Measurements from ENCODE around the gene DIPK1C.

DIPK1C gene

DNA sequence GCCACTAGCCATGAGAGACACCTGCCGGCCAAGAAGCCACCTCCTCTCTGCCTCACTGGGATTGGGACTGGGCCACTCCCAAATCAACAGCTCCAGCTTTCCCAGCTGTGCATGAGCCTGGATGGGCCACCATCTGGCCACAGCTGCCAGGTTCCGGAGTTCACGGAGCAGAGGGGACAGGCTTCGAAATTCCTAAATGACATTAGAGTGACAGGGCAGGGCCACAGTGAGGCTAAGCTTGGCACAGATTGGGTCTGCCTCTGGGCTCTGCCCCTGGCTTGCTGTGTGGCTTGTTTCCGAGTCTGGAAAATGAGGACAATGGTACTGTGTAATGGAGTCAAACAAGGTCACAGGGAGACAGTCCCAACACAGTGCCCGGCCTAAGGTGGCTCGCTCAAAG lies 6.5 kb downstream of the DIPK1C start:
- no peak for DNase-seq

DNA sequence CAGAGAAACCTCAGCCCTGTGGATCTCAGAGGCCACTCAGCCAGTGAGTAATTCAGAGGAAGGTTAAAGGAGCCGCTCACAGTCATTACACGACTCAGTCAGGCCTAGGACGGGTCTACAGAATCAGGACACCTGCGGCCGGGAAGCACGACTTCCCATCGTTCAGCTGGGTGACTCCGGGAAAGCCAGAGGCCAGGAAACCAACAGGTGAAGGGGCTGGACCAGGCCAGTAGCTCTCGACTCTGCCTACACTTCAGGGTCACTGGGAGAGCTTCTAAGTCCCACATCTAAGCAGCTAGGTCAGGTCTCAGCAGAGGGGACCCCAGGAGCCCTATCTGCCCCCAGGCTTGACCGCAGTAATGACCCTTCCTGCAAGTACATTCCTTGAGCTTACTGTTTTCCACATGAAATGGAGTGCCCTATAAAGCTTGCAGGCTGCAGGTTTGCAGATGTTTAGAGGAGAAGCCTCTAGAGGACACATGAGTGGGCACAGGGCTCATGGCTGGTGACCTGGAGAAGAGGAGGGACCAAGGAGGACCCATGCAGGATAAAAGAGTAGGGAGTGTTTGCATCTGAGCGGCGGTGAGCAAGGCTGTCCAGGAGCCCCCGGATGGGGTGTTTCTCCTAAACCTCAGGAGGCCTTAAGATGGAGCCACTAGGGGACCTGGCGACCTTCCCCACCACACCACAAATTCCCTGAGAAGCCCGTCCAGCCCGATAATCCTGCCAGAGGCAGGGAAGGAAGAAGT lies 9.5 kb downstream of the DIPK1C start:
- no peak for DNase-seq

DNA sequence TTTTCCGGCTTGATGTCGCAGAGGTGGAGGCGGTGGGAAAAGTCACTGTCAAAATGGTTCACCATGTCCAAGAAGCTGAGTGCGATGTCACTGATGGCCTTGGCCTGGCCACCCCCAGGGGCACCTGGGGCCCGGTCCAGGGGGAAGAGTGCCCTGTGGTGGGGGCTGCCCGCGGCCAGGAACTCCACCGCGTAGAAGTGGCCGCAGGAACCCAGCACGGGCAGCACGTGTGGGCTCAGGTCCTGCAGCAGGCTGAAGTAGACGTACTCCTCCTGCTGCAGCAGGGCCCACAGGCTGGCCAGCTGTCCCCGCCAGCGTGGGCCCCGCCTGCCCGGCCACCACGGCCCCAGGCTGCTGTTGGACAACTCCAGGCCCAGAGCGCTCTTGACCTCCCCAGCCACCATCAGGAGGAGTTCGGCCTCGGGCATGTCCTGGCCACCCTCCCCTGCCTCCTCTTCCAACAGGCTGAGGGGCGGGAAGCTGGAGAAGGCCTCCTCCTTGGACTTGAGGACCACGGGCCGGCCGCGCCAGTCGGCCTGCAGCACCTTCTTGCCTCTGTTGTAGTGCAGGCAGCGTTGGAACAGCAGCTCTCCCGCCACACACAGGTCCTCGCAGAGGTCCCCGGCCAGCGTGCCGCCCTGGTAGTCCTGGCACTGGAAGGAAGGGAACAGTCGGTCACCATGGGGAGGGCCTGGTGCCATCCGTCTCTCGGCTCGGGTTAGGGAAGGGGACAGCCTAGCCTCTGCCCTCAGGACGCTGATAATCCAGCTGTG lies 10.3 kb downstream of the DIPK1C start:
- no peak for DNase-seq

DNA sequence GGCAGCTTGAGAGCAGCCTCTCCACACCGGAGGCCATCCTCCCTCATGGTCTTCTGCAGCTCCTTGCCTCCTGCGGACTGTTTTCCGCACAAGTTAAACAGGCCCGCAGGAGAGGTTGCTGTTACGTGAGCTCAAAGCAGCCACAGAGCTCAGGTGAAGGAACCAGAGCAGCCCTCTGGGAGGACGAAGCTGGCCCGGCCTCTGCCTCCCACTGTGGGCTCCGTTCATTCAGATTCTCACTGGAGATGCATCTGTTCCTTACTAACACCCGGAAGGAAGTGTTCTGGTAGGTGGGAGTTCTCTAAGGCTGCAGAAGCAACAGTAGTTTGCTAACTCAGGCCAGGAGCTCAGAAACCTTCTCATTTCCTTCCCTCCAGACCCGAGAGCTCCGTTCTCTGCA lies 10.9 kb downstream of the DIPK1C start:
- DNase-seq: no peak

DNA sequence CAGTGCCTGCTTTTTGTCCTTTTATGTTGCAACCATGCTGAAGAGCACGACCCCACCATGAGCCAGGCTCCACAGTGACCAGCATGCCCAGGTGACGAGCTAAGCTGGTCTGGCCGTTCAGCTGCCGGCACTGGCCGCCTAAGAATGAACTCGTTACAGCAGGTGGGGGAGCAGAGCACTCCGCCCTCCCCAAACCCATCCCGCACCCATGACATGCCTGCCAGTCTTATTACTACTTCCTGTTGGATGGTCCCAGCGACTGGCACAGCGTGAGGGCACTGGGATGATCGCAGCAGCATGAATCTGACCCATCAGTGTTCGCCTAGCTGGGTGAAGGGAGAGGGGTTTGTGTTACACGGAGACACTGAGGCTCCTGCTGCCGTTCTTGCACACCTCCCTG lies 11.5 kb downstream of the DIPK1C start:
- no peak for DNase-seq

DNA sequence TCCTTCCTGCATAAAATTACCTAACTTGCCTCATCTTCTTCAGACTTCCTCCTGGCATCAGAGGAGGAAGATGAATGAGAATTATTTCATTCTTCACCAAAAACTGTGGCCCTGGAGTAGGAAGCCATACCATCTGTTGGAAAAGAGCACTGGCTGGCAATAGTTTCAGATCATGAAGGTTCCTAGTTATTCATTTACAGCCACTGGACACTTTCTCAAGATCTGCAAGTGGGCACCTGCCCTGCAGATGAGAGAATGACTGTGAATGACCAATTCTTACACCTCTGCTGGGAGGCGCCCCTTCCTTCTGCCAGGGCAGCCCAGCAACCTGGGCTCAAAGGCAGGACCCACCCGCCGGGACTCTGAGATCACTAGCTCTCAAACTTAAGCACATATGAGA lies 13.0 kb downstream of the DIPK1C start:
- no peak for DNase-seq

DNA sequence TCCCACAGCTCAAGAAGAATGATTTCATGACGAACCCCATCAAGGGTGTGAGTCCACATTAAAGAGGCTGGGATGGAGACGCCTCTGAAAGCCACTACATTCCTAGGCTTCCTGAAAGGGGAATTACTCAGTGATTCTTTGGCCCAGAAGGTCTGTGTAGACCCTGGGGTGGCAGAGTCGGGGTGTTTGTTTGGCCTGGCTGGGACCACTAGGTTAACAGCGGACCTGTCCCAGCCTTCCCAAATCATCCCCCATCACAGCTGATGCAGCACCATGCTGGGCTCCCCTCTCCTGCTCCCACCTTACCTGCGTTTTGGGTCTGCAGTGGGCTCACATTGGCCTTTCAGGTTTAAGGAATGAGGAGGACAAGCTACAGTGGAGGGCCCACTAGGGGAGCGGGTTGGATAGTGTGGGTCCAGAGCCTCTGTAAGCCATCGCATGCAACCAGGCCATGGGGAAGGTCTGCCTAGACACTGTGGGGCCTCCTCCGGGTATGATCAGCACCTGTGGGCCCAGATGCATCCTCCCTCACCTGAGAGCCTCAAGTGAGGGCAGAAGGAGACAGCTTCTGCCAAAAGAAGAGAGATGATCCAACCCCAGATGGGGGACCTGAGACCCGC lies 16.2 kb downstream of the DIPK1C start:
- no peak for DNase-seq

DNA sequence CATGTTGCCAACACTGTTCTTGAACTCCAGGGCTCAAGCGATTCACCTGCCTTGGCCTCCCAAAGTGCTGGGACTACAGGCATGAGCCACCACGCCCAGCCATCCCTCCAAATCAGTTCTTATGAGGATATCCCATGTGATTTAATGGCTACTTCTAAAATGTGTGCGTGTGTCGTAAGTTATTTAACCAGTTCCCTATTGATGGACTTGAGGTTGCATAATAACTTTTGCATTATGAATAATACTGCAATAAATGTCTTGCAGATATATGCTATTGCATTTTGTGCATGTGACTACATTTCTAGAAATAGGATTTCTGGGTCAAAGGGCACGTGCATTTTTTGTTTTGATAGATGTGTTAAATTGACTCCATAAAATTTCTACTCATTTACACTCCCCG lies 19.0 kb downstream of the DIPK1C start:
- DNase-seq: no peak

DNA sequence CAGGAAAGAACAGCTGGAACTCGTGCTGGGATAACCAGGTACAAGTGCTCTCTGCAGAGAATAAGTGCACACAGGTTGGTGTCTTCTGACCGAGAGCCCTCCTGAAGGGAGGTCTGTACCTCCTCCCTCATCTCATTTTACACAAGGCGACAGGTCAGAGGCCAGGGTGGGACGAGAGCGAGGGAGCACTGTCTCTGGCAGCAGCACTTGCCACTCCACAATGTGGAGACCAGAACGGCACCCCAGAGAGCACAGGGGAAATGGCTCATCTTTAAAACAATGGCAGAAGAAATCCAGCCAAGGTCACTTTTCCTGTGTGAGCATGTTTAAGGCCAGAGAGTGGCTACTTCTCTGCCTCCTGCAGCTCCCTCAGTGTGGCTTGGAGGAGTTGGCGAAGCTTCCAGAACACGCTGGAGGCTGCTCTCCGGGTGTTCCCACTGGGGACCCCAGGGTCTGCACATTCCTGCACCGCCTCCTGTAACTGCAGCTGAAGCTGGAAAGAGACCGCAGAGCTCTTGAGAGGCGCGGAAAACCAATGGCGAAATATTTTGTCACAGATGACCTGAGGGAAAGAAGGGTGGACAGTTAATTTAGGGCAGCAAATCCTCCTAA lies 20.8 kb downstream of the DIPK1C start:
- DNase-seq: no peak

DNA sequence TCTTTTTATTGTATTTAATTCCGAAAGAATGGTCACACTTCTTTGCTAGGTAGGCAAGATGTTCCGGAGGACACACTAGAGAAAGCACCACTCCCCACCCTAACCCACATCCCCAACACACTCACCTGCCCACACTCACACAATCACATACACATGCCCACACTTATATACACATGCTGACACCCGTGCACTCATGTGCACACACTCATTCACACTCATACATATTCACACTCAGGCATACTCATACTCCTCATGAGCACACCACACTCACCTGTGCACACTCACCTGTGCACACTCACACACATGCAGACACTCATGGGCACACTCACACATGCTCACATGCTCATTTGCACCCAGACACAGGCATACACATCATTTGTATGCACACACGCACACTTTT lies 21.4 kb downstream of the DIPK1C start:
- no peak for DNase-seq

DNA sequence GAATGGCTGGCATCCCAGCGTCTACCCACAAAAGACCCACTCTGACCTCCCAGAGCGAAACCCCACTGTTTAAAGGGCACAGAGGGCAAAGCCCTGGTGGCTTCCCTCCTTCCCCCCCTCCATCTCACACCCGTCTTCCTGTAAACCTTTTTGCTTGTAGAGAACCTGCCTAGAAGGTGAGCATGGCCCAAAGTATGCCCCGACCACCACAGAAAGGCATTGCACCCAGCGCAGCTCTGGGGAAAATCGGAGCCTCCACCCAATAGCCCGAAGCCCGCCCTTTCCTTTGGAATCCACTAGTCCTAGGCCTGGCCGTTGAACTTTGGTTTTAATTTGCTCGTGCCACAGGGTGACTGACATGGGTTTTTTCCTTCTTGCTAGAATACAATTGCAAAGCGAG lies 22.6 kb downstream of the DIPK1C start:
- no peak for DNase-seq

DNA sequence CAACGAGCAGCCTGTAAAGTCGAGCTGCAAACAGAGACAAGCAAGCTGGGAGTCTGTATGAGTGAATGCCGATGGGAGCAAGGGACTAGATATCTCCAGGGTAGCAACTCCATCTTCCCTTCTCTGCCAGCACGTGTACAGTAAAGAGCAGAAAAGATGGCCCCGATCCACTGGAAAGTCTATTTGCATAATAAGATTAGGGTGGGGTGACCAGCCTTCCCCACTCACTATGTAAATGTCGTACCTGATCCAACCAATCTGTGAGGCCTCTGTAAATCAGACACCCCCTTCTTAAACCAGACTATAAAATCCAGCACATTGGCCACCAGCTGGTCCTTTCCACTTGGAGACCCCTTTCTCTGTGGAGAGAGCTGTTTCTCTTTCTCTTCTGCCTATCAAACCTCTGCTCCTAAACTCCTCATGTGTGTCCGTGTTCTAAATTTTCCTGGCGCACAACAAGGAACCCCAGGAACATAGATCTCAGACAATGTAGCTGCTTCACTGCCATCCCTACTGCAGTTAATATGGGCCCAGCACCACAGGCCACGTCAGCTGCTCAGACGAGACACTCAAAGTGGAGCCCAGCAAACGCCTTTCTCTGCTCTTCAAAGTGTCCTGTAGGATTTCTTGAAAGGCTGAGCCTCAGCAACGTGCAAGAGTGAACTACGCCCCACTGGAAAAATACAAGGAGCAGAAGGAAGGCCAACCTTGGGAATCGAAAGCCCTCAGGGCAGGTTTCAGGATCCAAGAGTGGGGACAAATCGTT lies 26.1 kb downstream of the DIPK1C start:
- DNase-seq: no peak

DNA sequence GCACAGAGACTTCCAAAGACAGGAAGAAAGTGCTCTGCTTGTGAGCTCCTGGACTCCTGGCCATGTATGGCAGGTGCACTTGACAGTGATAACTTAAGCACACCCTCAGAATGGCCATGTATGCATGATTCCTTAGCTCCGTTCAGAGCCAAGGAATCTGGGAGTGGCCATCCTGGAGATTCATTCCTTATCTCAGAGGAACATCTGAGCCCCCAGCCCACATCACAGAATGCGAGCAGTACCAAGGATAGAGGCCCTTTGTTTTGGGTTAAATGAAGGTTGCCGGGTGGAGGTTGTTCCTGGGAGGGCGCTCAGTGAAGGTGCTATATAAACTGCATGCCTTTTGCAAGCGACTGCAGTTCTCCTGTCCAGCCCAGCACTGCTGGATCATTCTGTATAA lies 26.9 kb downstream of the DIPK1C start:
- no peak for DNase-seq

DNA sequence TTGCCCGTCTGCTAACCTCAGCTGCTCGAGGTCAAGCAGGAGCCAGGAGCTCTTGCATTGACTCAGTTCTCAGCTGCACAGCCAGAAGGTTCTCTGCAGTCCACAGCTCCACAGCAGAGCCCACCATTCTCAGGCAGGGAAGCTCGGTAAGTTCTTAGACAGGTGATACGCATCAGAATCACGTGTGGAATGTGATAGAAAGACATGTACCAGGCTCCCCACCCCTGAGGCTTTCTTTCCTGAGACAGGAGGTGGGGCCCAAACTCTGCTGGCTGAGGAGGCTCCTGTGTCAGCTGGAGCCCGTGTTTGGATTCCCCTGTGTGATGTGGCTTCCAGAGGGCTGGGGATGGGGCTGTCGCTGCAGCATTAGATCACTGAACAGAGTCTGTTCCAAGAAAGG lies 28.0 kb downstream of the DIPK1C start:
- DNase-seq: no peak

DNA sequence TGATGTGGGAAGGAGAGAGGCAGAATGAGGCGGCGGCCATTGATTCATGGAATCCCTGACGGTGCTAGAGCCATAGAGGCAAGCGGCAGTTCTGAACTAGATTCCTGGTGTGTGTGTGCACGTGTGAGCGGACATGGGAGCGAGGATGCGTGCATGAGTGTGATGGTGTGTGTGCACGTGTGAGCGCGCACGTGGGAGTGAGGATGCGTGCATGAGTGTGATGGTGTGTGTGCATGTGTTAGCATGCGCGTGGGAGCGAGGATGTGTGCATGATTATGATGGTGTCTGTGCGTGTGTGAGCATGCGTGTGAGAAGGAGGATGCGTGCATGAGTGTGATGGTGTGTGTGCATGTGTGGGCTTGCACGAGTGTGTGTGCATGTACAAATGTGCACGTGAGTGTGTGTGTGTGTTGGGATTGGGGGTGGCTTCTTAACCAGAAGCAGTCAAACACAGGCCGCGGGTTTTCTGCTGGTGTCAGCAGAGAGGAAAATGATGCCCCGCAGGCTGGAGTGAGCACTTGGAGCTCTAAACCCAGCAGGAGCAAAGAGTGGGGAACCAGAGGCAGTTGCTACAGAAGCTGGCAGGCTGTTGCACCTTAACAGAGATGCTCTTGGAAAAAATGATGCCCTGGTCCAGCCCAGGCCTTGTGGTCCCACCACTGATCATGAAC lies 29.5 kb downstream of the DIPK1C start:
- DNase-seq: no peak

DNA sequence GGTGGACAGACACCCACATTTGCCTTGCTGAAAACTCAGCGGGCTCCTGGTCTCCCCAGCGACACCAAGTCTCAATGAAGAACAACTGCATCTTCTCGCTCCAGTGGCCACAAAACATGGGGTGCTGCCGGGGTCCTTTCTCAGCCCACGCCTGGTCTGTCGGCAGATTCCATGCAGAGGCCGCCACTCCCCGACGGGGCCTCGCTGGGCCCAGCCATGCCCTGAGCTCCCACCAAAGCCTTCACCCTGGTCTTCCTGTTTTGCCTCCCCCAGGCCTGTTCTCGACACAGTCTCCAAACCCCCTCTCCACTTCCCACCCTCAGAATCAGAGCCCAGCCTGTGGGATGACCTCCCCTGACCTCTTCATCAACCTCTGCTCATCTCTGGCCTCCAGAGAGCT lies 31.2 kb downstream of the DIPK1C start:
- DNase-seq: no peak

DNA sequence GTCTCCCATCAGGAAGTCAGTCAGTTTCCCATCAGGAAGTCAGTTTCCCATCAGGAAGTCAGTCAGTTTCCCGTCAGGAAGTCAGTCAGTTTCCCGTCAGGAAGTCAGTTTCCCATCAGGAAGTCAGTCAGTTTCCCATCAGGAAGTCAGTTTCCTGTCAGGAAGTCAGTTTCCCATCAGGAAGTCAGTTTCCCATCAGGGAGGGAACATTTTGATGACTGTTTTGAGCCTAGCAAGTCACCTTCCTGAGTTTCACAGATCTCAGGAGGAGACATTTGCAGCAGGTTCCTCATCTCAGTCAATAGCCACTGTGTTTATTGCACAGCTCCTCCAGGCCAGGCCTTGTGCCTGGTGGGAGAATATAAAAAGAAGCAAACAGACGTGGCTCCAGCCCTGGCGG lies 31.9 kb downstream of the DIPK1C start:
- DNase-seq: no peak

DNA sequence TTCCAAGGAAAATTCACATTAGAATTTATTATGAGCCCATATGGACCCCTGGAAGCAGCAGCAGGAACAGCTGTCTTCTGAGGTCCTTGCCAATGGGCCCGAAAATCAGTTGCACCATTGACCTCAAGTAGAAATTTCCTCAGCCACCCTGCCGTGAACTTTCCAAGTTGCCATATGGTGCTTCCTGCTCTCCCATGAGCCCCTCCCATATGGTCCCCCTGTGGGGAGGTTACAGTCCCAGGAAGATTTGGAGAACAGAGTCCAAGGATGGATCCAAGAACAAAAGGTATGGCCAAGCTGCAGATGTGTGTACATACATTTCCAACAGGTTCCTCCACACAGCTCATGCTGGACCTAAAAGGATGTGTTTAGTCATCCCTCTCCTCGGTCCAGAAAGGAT lies 34.6 kb downstream of the DIPK1C start:
- DNase-seq: no peak

DNA sequence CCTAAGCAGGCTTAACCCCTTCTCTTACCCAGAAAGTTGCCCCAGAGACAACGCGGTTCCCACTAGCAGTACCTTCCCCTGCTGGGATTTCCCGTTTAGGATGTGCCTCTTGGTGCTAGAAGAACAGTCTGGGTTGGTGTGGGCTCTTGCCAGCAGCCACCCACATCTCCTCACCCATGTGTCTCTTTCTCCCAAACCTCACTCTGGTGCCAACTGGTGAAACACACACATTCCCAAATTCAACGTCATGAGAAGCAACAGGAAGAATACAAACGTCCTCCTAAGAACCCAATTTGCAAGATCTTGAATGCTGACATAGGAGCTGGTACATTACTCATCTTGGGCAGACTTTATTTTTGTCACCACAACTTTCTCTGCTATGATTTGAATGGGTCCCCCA lies 36.2 kb downstream of the DIPK1C start:
- no peak for DNase-seq

DNA sequence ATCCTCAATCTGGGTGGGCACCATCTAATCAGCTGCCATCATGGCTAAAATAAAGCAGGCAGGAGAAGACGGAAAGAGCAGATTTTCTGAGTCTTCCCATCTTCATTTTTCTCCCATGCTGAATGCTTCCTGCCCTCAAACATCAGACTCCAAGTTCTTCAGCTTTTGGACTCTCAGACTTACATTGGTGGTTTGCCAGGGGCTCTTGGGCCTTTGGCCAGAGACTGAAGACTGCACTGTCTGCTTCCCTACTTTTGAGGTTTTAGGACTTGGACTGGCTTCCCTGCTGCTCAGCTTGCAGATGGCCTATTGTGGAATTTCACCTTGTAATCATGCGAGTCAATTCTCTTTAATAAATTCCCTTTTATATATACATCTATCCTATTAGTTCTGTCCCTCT lies 36.6 kb downstream of the DIPK1C start:
- no peak for DNase-seq

DNA sequence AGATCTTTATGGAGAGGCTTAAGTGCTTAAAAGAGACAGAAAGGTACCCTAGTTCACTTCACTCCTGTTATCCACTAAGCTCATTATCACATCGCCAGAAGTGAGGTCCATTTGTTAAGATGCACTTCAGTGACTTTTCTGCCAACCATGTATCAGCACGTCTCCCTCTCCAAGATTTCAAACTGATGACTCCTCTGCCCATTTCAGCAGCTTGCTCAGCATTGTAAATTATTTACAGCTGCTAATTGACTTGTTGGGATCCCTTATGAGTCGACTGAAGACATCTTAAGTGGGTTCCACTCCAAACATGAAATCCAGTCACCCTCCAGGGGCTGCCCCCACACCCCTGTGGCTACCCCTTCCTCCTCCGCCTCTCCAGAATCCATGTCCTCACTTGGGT lies 37.3 kb downstream of the DIPK1C start:
- no peak for DNase-seq

DNA sequence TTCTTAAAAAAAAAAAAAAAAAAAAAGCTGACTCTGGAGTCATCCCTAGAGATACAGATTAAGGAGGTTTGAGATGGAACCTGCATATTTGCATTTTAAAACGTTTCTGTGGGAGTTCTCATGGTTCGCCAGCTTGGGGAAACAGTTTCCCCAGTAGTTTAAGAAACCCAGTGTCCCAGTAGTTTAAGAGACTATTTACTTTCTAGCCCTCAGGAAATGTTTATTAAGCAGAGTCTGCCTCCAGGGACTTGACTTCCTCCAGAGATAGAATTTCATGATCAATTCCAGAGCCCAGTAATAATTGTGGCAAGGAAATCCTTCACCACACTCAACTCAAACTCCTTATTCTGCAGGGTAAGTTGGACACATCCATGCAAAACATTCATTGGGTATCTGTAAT lies 39.1 kb downstream of the DIPK1C start:
- DNase-seq: no peak

DNA sequence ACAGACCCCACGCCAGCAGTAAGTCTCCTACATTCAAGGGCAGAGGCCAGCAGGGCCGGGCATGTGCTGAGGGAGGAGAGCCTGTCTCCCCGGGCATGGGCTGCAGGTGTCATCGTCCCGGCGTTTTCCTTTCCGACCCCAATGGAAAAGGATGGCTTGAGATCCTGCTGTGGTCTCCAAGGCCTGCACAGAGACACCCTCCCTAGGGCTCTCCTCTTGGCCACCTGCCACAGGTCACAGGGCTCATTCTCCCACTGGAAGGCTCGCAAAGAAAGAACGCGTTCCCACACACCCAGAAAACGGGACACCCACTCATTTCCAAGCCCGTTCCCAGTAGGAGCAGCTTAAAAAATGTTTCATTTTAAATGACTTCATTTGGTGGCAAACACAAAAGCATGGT lies 41.0 kb downstream of the DIPK1C start:
- DNase-seq: no peak

Measured in activated naive CD4-positive, alpha-beta T cell treated with anti-CD3 and anti-CD28 coated beads, Interleukin-2, amount 50 U/mL, for 16 hours (primary cell).